ENCODE measurements around the gene DYRK1A.

DYRK1A gene

DNA sequence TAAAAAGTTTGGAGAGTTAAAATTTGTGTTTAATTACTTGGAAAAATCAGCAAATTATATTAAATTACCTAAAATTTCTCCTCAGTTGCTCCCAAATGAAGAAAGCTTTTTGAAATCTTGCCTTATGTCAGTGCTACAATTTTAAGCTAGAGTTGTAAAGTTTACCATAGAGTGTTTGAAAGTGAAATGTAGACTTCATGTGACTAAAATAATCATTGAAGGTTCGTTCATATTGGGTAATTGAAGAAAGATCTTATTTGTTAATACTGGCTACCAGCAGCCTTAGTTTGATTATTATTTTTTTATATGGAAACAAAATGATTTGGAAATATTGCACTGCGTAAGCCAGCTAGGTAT, 4.4 kb downstream of the DYRK1A start:
- Mint-ChIP-seq H3K9me3 (no peaks in the 10 kb centered on the region), H3K36me3 (ENCODE audit: low read depth) (peaks cover 2% of the 10 kb centered on the region), H3K27me3 (ENCODE audit: low read depth) (no peaks in the 10 kb centered on the region), H3K4me1 (ENCODE audit: low read depth) (peaks cover 59% of the 10 kb centered on the region), H3K4me3 (peak overlapping the region; percentile 88), H3K27ac (peak overlapping the region; percentile 83)

DNA sequence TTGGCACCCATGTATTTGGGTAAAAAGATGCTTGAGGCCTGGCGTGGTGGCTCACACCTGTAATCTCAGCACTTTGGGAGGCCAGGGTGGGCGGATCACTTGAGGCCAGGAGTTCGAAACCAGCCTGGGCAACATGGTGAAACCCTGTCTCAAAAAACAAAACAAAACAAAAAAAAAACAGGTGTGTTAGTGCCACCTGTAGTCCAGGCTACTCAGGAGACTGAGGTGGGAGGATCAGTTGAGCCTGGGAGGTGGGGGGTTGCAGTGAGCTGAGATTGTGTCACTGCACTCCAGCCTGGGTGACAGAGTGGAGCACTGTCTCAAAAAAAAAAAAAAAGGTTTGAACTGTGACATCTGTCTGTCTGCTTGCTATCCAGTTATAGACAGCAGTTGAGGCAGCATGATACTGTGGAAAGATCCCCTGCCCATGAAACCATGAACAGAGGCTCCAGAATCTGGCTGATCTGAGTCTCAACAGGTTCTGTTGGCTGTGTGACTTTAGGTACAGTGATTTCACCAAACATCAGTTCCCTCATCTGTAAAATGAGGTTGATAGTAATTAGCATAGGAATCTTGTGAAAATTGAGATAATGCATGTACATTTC, 5.7 kb downstream of the DYRK1A start:
- H3K9me3 Mint-ChIP-seq = no peaks in the 10 kb centered on the region
- H3K4me1 Mint-ChIP-seq (ENCODE audit: low read depth) = peaks cover 62% of the 10 kb centered on the region
- no peak overlapping the region for H3K27ac Mint-ChIP-seq
- no peaks in the 10 kb centered on the region for H3K27me3 Mint-ChIP-seq (ENCODE audit: low read depth)
- H3K4me3 Mint-ChIP-seq = no peak overlapping the region
- peaks cover 2% of the 10 kb centered on the region for H3K36me3 Mint-ChIP-seq (ENCODE audit: low read depth)

DNA sequence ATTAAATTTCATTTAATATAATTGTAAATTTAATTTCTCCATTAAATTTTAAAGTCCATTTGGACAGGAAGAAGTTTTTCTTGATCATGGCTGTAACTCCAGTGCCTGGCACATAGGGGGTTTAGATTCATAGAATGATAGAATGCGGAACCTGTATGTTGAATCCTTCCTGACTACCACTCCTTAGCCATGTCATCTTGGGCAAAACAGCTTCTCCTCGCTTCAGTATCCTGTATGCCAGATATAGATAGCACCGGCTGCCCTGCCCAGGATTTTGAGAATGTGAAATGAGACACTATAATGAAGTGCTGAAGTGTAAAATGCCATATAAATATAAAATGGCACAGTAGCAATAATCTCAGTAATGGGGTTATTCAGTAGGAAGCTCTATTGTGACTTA, 6.4 kb downstream of the DYRK1A start:
- Mint-ChIP-seq H3K36me3 (ENCODE audit: low read depth) (peaks cover 2% of the 10 kb centered on the region), H3K9me3 (no peaks in the 10 kb centered on the region), H3K4me1 (ENCODE audit: low read depth) (peaks cover 68% of the 10 kb centered on the region), H3K4me3 (no peak overlapping the region), H3K27me3 (ENCODE audit: low read depth) (no peaks in the 10 kb centered on the region), H3K27ac (no peak overlapping the region)

DNA sequence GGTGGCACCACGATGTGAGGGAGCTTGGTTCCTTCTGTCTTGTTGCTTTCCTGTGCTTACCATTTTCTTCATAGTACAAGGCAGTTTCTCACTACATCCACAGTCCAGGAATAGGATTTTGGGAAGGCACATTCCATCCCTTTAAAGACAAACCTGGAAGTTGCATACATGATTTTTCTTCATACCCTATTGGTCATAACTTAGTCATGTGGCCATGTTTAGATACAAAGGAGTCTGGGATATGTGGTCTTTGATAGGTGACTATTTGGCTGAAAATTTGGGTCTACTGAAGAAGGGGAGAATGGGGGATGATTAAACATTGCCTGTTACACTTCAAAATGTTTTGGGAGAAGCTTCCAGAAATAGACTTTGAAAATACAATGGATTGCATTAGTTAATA, 7.0 kb downstream of the DYRK1A start:
- Mint-ChIP-seq H3K27me3 (ENCODE audit: low read depth) (no peaks in the 10 kb centered on the region), H3K4me1 (ENCODE audit: low read depth) (peaks cover 68% of the 10 kb centered on the region), H3K36me3 (ENCODE audit: low read depth) (peaks cover 3% of the 10 kb centered on the region), H3K27ac (no peak overlapping the region), H3K4me3 (no peak overlapping the region), H3K9me3 (no peaks in the 10 kb centered on the region)

DNA sequence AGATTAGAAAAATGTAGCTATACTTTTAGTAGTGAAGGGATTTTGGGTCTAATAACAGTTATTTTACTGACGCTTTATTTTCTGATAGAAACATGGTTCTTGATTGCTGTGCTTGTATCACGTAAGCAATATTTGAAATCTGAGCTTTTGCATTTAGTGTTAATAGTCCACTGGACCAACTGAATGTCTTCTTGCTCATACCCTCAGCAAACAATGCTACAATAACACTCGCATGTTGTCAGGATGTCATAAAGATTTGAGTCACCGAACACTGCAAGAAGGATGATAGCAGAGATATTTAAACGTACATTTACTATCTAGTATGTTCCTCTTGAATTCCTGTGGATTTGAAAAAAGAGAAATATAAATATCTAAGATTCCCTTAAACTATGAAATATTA, 7.5 kb downstream of the DYRK1A start:
- Mint-ChIP-seq H3K27ac (no peak overlapping the region), H3K36me3 (ENCODE audit: low read depth) (peaks cover 7% of the 10 kb centered on the region), H3K27me3 (ENCODE audit: low read depth) (no peaks in the 10 kb centered on the region)

DNA sequence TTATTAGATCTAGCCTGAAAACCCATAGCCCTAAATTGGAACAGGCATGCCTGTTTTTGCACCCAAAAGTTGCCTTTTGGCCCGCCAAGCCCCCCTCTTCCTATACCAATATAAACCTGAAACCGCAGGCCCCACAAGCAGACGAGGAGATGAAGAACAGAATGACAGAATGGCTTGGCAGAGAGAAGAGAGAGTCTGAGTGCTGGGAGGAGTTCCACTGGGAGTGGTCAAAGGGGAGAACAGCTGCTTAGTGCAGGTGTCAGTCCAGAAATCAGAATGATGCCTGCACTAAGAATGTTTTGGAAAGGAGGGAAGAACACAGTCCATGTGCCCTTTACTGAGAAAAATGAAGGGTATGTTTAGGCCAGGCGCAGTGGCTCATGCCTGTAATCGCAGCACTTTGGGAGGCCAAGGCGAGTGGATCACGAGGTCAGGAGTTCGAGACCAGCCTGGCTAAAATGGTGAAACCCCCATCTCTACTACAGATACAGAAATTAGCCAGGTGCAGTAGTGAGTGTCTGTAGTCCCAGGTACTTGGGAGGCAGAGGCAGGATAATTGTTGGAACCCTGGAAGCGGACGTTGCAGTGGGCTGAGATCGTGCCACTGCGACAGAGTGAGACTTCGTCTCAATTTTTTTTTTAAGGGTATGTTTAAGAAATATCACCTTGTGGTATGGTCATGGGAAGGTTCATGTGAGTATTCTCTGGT, 9.4 kb downstream of the DYRK1A start:
- H3K36me3 Mint-ChIP-seq (ENCODE audit: low read depth) = peaks cover 10% of the 10 kb centered on the region
- H3K4me1 Mint-ChIP-seq (ENCODE audit: low read depth) = peaks cover 63% of the 10 kb centered on the region
- H3K27me3 Mint-ChIP-seq (ENCODE audit: low read depth) = no peaks in the 10 kb centered on the region
- no peak overlapping the region for H3K27ac Mint-ChIP-seq
- no peaks in the 10 kb centered on the region for H3K9me3 Mint-ChIP-seq
- no peak overlapping the region for H3K4me3 Mint-ChIP-seq

More for the DNA sequence above, 7.5 kb downstream of the DYRK1A start:
- H3K9me3 Mint-ChIP-seq = no peaks in the 10 kb centered on the region
- H3K4me1 Mint-ChIP-seq (ENCODE audit: low read depth) = peaks cover 68% of the 10 kb centered on the region
- H3K4me3 Mint-ChIP-seq = no peak overlapping the region

DNA sequence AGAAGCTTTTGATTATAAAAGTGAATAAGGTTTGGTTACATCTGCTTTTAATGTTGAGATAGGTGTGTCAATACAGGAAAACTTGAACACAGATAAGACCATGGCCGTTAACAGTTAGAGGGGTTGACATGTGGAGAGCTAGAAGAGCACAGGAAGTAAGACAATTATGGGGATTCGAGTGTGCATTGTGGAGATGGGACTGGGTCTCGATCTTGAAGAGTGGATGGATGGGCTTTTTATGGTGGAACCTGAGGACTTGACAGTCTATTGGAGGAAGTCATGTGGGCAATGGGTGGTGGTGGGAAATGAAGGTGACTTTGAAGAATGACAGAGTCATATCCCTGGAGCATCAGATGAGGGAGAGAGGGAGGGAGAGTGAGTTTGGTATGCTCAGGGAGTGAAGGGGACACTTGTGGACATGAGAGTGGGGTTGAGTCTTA, 12.1 kb downstream of the DYRK1A start:
- H3K27ac Mint-ChIP-seq = peak overlapping the region; percentile 7
- peaks cover 10% of the 10 kb centered on the region for H3K36me3 Mint-ChIP-seq (ENCODE audit: low read depth)
- H3K27me3 Mint-ChIP-seq (ENCODE audit: low read depth) = no peaks in the 10 kb centered on the region
- peaks cover 60% of the 10 kb centered on the region for H3K4me1 Mint-ChIP-seq (ENCODE audit: low read depth)
- no peaks in the 10 kb centered on the region for H3K9me3 Mint-ChIP-seq
- H3K4me3 Mint-ChIP-seq = no peak overlapping the region

DNA sequence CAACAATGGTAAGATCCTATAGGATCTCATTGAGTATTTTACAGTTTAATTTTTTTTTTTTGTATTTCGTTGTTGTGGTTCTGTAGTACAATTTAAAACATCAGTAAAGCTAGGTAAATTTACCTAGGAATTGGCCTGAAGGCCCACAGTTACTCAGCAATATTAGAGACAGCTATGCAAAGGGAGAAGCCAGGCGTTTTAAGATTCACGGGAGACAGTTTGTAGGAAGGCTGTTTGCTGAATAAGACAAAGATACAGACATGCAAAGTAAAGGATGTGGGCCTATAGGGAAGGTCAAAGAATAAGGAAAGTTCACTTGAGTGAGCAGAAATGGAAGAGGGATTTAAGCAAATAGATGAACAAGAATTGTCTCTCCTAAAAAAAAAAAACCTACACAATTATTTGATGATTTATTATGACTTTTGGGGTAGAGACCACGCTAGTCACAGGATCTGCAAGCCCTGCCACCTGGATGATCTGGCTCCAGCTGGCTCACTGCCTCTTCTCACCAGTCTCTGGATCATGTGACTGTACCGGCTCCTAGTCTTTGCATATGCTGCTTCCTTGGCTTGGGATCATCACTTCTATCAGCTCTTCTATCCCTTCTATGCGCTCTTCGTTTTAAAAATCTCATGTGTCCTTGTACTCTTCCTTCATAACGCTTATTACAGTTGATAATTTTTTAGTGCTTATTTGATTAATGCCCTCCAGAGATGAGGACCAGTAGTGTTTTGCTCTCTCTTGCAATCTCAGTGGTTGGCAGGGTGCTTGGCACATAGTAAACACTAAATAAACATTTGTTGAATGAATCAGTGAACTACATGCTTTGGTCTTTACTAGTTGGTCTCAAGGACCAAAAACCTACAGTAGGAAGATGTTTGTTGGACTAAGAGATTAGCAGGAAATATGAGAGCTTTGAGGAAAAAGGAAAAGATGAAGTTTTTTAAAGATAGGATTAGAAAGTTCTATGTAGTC, 14.1 kb downstream of the DYRK1A start:
- peaks cover 10% of the 10 kb centered on the region for H3K36me3 Mint-ChIP-seq (ENCODE audit: low read depth)
- no peaks in the 10 kb centered on the region for H3K27me3 Mint-ChIP-seq (ENCODE audit: low read depth)
- H3K9me3 Mint-ChIP-seq = no peaks in the 10 kb centered on the region
- peaks cover 64% of the 10 kb centered on the region for H3K4me1 Mint-ChIP-seq (ENCODE audit: low read depth)
- H3K27ac Mint-ChIP-seq = no peak overlapping the region
- H3K4me3 Mint-ChIP-seq = no peak overlapping the region

DNA sequence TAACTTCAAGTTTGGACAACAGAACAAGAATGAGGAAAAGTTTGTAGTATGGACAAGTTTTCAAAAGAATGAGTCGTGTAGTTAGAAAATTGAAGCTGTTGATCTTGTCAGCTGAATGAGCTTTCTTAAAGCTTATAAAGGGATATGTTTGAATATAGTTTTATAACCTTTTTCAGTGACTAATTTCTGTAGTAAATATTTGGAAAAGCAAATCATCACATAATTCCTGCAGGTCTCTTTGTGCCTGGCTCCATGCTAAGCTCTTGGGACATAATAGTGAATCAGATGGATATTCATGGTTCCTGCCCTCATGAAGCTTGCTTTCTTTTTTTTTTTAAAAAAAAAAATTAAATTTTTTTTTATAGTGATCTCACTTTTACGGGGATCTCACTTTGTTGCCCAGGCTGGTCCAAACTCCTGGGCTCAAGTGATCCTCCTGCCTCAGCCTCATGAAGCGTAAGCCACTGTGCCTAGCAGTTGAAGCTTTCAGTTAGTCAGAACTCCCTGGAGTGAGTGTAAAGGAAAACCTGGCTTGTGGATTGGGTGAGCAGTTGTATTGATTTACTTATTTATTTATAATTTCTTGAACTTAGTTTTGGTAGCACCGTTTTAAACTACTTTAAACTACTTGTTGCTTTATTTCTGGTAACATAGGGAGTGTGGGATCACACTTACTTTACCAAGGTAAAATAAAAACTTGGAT, 15.5 kb downstream of the DYRK1A start:
- Mint-ChIP-seq H3K27me3 (ENCODE audit: low read depth) (no peaks in the 10 kb centered on the region), H3K4me1 (ENCODE audit: low read depth) (peaks cover 64% of the 10 kb centered on the region), H3K4me3 (no peak overlapping the region), H3K9me3 (no peaks in the 10 kb centered on the region), H3K27ac (no peak overlapping the region), H3K36me3 (ENCODE audit: low read depth) (peaks cover 8% of the 10 kb centered on the region)

DNA sequence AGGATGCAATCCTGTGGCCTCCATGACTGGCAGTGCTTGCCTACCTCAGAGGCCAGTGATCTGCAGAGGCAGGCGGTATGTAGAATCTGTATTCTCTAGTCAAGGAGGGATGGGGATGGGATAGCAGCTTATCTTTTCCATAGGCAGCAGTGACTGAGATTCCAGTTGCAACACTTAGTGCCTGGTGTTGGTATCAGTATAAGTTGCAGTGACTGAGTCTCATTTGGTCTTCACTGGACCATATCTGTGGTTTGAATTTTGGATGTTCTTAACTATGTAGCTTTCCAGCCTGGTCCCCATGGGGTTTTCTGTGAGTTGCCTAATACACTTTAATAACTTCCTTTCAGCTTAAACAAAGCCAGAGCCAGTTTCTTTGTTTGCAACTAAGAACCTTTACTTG, 16.5 kb downstream of the DYRK1A start:
- H3K4me3 Mint-ChIP-seq = no peak overlapping the region
- H3K4me1 Mint-ChIP-seq (ENCODE audit: low read depth) = peaks cover 64% of the 10 kb centered on the region
- H3K9me3 Mint-ChIP-seq = no peaks in the 10 kb centered on the region
- peaks cover 8% of the 10 kb centered on the region for H3K36me3 Mint-ChIP-seq (ENCODE audit: low read depth)
- no peaks in the 10 kb centered on the region for H3K27me3 Mint-ChIP-seq (ENCODE audit: low read depth)
- H3K27ac Mint-ChIP-seq = no peak overlapping the region

DNA sequence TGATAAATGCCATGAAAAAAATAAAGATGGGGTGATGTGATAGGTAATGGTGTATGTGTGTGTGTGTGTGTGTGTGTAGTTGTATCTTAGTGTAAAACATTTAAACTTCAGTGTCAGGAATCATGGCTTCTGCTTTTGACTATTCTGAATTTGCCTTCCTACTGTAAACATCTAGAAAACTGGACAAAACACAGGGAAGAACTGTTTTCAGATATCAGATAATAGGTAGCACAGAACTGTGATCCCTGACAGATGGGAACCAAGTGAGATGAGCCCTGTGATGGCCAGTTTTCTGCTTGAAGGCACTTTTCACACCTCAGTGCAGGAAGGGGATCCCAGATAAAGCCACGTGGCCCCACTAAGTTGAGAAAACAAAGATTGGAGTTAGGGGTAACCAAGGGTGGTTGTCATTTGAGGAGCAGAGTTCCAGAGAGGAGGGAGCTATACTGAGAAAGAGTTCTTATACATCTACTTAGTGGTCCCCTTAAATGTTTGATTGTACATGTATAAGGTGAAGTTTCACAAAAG, 17.3 kb downstream of the DYRK1A start:
- Mint-ChIP-seq H3K4me1 (ENCODE audit: low read depth) (peaks cover 59% of the 10 kb centered on the region), H3K36me3 (ENCODE audit: low read depth) (peaks cover 4% of the 10 kb centered on the region), H3K27ac (no peak overlapping the region), H3K4me3 (no peak overlapping the region), H3K9me3 (no peaks in the 10 kb centered on the region), H3K27me3 (ENCODE audit: low read depth) (no peaks in the 10 kb centered on the region)

DNA sequence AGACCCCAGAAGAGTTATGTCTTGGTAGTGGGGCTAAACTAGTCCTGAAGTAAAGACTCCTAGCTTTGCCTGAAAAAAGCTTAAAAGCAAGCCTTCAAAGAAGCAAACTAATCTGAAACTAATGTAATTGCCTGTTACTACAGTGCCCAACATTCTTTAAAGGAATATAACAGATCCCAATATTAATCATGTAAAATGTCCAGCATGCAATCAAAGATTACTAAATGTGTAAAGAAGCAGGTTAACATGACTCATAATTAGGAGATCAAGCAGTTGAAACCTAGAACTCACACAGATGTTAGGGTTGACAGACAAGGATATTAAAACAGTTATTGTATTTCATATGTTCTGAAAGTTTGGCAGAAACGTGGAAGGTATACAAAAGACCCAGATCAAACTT, 17.8 kb downstream of the DYRK1A start:
- H3K4me3 Mint-ChIP-seq = no peak overlapping the region
- no peaks in the 10 kb centered on the region for H3K27me3 Mint-ChIP-seq (ENCODE audit: low read depth)
- peaks cover 58% of the 10 kb centered on the region for H3K4me1 Mint-ChIP-seq (ENCODE audit: low read depth)
- H3K9me3 Mint-ChIP-seq = no peaks in the 10 kb centered on the region
- H3K27ac Mint-ChIP-seq = peak overlapping the region; percentile 22
- peaks cover 3% of the 10 kb centered on the region for H3K36me3 Mint-ChIP-seq (ENCODE audit: low read depth)

DNA sequence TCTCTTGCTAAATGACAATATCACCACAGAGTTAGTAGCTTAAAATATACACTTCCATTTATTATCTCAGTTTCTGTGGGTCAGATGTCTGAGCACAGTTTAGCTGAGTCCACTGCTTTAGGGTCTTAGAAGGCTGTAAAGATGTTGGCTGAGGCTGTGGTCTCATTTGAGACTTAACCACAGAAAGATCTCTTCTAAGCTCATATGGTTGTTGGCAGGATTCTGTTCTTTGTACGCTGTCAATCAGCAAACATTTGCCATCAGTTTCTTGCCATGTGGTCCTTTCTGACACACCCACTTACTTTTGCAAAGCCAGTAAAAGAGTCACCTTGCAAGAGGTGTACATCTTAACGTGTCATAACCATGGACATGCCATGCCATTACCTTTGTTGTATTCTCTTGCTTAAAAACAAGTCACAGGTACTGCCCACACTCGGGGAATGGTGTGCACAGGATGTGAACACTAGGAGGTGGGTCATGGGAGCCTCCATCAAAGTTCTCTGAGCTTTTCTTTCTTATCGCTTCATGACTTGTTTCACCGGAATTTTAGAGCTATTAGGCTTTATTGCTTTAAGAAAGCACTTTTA, 18.7 kb downstream of the DYRK1A start:
- H3K4me3 Mint-ChIP-seq = no peak overlapping the region
- H3K27ac Mint-ChIP-seq = no peak overlapping the region
- H3K36me3 Mint-ChIP-seq (ENCODE audit: low read depth) = peaks cover 3% of the 10 kb centered on the region
- peaks cover 59% of the 10 kb centered on the region for H3K4me1 Mint-ChIP-seq (ENCODE audit: low read depth)
- no peaks in the 10 kb centered on the region for H3K27me3 Mint-ChIP-seq (ENCODE audit: low read depth)
- no peaks in the 10 kb centered on the region for H3K9me3 Mint-ChIP-seq

DNA sequence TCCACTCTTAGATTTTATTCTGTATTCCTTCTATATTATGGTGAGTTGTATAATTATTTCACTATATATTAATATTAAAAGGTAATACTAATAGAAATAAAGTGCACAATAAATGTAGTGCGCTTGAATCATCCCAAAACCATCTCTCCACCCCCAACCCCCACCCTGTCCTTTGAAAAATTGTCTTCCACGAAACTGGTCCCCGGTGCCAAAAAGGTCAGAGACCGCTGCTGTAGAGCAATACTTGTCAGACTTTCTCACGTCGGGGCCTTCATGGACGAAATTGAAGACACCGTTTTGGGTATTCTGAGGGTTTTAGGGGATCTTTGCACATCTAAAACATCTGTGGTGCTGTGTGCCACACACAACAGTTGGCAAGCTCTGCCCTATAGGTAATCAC, 19.6 kb downstream of the DYRK1A start:
- Mint-ChIP-seq H3K27ac (no peak overlapping the region), H3K4me3 (no peak overlapping the region), H3K36me3 (ENCODE audit: low read depth) (no peaks in the 10 kb centered on the region), H3K4me1 (ENCODE audit: low read depth) (peaks cover 56% of the 10 kb centered on the region), H3K27me3 (ENCODE audit: low read depth) (no peaks in the 10 kb centered on the region), H3K9me3 (no peaks in the 10 kb centered on the region)
